Measurements from ENCODE around the gene SEMA3D. TPM values are rescaled to one million over a fixed set of nuclear protein-coding genes. Genes with fewer than 3 reads are reported as not detected.

Gene SEMA3D
- total and polyA plus RNA-seq, 9 of the 15 experiments (the other 6 are each of a cell fraction or from before 2014, with no cell fraction given) = 0.01 to 0.10 (median 0.04) TPM; not detected in 1

GRCh38 chr7:85130702-85131101 is 56.2 kb downstream of the SEMA3D start:
- Histone ChIP-seq H3K4me2 (ENCODE audit: insufficient read depth, low read length) (no peak overlapping the region), H3K9ac (ENCODE audit: insufficient read depth in 1 of 2, low read depth in 2 of 2, low read length in 2 of 2) (no peak overlapping the region), H3K36me3 (ENCODE audit: control insufficient read depth, insufficient read depth, low read length) (no peaks in the 10 kb centered on the region), H3K9me1 (ENCODE audit: control insufficient read depth, insufficient read depth, low read length) (no peaks in the 10 kb centered on the region), H3K4me3 (no peak overlapping the region), H3K27me3 (ENCODE audit: control insufficient read depth in 2 of 2, insufficient read depth in 2 of 2, low read length in 2 of 2) (no peaks in the 10 kb centered on the region), H3K27ac (ENCODE audit: extremely low read depth, low read depth, low read length) (no peak overlapping the region), H3K9me3 (replicated peaks; ENCODE audit: control insufficient read depth, insufficient read depth, low read depth, low read length) (no peaks in the 10 kb centered on the region), H4K20me1 (replicated peaks; ENCODE audit: control insufficient read depth, insufficient read depth, low read length) (no peaks in the 10 kb centered on the region), H3K4me1 (replicated peaks in 1 of 2; ENCODE audit: control insufficient read depth in 2 of 2, insufficient read depth in 2 of 2, low read length in 2 of 2) (no peaks in the 10 kb centered on the region), H2AFZ (ENCODE audit: low read depth, low read length) (no peak overlapping the region), H3K79me2 (ENCODE audit: control insufficient read depth, insufficient read depth, low read length) (no peaks in the 10 kb centered on the region)
- POLR2A ChIA-PET = no interaction called here
- 3% methylated on average over 4 of the region's 4 CpGs for WGBS (ENCODE audit: insufficient coverage, low coverage, missing lambda C conversion rate)
- no peak for FAIRE-seq
- no peak for DNase-seq (ENCODE audit: extremely low read depth in 1 of 4, low spot score in 3 of 4)
- ATAC-seq = no peak
- CTCF ChIA-PET (ENCODE audit: low intra/inter-chr PET ratio) = no interaction called here
- no peak for TF ChIP-seq ZNF583 (CRISPR knock-in tag; IDR thresholded peaks at IDR 0.05)
- TF ChIP-seq ZNF140 (CRISPR knock-in tag; IDR thresholded peaks at IDR 0.05) = no peak
- no peak for TF ChIP-seq ZNF445 (CRISPR knock-in tag; IDR thresholded peaks at IDR 0.05; ENCODE audit: low read depth)
- TF ChIP-seq, protein P1, sequence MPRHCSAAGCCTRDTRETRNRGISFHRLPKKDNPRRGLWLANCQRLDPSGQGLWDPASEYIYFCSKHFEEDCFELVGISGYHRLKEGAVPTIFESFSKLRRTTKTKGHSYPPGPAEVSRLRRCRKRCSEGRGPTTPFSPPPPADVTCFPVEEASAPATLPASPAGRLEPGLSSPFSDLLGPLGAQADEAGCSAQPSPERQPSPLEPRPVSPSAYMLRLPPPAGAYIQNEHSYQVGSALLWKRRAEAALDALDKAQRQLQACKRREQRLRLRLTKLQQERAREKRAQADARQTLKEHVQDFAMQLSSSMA (CRISPR knock-in tag; IDR thresholded peaks at IDR 0.05) = no peak
- TF ChIP-seq STAG1 (CRISPR knock-in tag; IDR thresholded peaks at IDR 0.05; ENCODE audit: borderline replicate concordance) = no peak
- no TSS peak for BruUV-seq (replicated peaks)
- in situ Hi-C loops (cut with MboI) = no loop called here
- intact Hi-C loops (cut with micrococcal nuclease) = no loop called here

DNA sequence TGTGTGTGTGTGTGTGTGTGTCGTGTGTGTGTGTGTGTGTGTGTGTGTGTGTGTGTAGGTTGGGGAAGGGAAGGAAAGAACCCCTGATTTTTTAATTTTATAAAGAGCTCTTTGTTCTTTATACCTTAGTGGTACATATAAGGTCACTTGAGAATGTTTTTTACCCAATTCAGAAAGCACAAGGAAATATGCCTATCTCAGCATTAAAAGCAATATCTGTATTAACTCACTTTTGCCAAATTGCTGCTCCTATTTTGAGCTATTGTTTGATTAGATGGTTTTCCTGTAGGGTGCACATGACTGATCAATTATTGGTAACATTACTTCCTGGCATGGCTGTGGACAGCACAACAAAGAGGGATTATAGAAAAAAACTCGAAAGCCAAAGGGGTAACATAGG is 60.5 kb downstream of the SEMA3D start:
- no peak overlapping the region for H2AFZ ChIP-seq (ENCODE audit: low read depth, low read length)
- POLR2A ChIA-PET = interaction anchor here (0.8 kb wide), 1 partner anchor 65 kb away, joined by 3 read pairs; no protein-coding TSS in a partner anchor
- in situ Hi-C loops (cut with MboI) = no loop called here
- FAIRE-seq = no peak
- no peak overlapping the region for H3K27ac ChIP-seq (ENCODE audit: extremely low read depth, low read depth, low read length)
- H3K79me2 ChIP-seq (ENCODE audit: control insufficient read depth, insufficient read depth, low read length) = no peaks in the 10 kb centered on the region
- no peak for ATAC-seq
- BruUV-seq (replicated peaks) = no TSS peak
- H3K9ac ChIP-seq (ENCODE audit: insufficient read depth in 1 of 2, low read depth in 2 of 2, low read length in 2 of 2) = no peak overlapping the region
- H3K9me3 ChIP-seq (replicated peaks; ENCODE audit: control insufficient read depth, insufficient read depth, low read depth, low read length) = no peaks in the 10 kb centered on the region
- H3K36me3 ChIP-seq (ENCODE audit: control insufficient read depth, insufficient read depth, low read length) = no peaks in the 10 kb centered on the region
- CTCF ChIA-PET (ENCODE audit: low intra/inter-chr PET ratio) = no interaction called here
- no peak overlapping the region for H3K4me2 ChIP-seq (ENCODE audit: insufficient read depth, low read length)
- H4K20me1 ChIP-seq (replicated peaks; ENCODE audit: control insufficient read depth, insufficient read depth, low read length) = no peaks in the 10 kb centered on the region
- intact Hi-C loops (cut with micrococcal nuclease) = no loop called here
- no peak overlapping the region for H3K4me3 ChIP-seq
- no peaks in the 10 kb centered on the region for H3K9me1 ChIP-seq (ENCODE audit: control insufficient read depth, insufficient read depth, low read length)
- H3K27me3 ChIP-seq (ENCODE audit: control insufficient read depth in 2 of 2, insufficient read depth in 2 of 2, low read length in 2 of 2) = no peaks in the 10 kb centered on the region
- no peaks in the 10 kb centered on the region for H3K4me1 ChIP-seq (replicated peaks in 1 of 2; ENCODE audit: control insufficient read depth in 2 of 2, insufficient read depth in 2 of 2, low read length in 2 of 2)
- WGBS (ENCODE audit: insufficient coverage, low coverage, missing lambda C conversion rate) = 6% methylated on average over 2 of the region's 2 CpGs
- no peak for DNase-seq (ENCODE audit: extremely low read depth in 1 of 4, low spot score in 3 of 4)
- TF ChIP-seq BHLHE40 (IDR thresholded peaks at IDR 0.05; ENCODE audit: low read length) (no peak), MAFK (IDR thresholded peaks at IDR 0.05; ENCODE audit: low read length) (peak; percentile 60), MAFG (tag; conservative IDR thresholded peaks at IDR 0.05) (peak; percentile 32; the same call in 1 of the 2 replicates), MAFF (IDR thresholded peaks at IDR 0.05; ENCODE audit: low read length) (peak; percentile 54), BCOR (IDR thresholded peaks at IDR 0.05) (no peak), FIP1L1 (IDR thresholded peaks at IDR 0.05; ENCODE audit: low read depth, low read length, poor library complexity, severe bottlenecking) (no peak), XRCC5 (IDR thresholded peaks at IDR 0.05; ENCODE audit: low read depth, low read length) (no peak), SUPT5H (IDR thresholded peaks at IDR 0.05) (no peak), ZNF316 (IDR thresholded peaks at IDR 0.05) (peak; percentile 47), C11orf30 (IDR thresholded peaks at IDR 0.05; ENCODE audit: low read depth) (peak; percentile 30; the same call in 1 of the 2 replicates), CBFB (CRISPR knock-in tag; IDR thresholded peaks at IDR 0.05) (no peak)
- TF ChIP-seq, protein P2, sequence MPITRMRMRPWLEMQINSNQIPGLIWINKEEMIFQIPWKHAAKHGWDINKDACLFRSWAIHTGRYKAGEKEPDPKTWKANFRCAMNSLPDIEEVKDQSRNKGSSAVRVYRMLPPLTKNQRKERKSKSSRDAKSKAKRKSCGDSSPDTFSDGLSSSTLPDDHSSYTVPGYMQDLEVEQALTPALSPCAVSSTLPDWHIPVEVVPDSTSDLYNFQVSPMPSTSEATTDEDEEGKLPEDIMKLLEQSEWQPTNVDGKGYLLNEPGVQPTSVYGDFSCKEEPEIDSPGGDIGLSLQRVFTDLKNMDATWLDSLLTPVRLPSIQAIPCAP (CRISPR knock-in tag; IDR thresholded peaks at IDR 0.05; ENCODE audit: borderline replicate concordance) = no peak

Data from K562 (cell line).